ENCODE results near the gene CYP1A2.

CYP1A2 gene

DNA sequence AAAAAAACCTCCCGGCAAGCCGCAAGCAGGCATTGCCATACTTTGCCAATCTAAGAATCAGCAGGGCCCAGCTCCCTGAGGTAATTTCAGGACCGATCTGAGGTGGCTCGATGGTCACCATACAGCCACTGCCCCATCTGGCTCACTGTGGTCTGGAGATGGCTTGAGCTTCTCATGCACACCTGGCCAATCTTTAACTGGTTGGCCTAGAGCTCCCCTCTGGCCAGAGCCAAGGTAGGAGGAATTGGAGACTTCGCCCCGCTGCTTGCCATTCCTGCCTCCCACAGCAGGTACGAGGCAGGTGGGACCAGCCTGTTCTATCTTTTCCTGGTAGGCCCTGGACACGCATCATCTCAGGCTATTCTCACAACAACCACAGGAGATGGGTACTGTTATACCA, 10.1 kb downstream of the CYP1A2 start:
- ATAC-seq (no peak), DNase-seq (no peak)
- Mint-ChIP-seq H3K27me3 (peaks cover 2% of the 10 kb centered on the region), H3K4me3 (no peak overlapping the region), H3K4me1 (peaks cover 5% of the 10 kb centered on the region), H3K36me3 (ENCODE audit: low read depth) (no peaks in the 10 kb centered on the region), H3K27ac (no peak overlapping the region), H3K9me3 (no peaks in the 10 kb centered on the region)

- Mint-ChIP-seq H3K4me1 (peaks cover 5% of the 10 kb centered on the region), H3K36me3 (ENCODE audit: low read depth) (no peaks in the 10 kb centered on the region), H3K4me3 (no peak overlapping the region), H3K27me3 (peaks cover 2% of the 10 kb centered on the region), H3K27ac (no peak overlapping the region), H3K9me3 (no peaks in the 10 kb centered on the region)
- DNase-seq, result no peak
- no peak for ATAC-seq
These were observed 14.1 kb downstream of the CYP1A2 start for GRCh38 chr15:74762791-74763150.

DNA sequence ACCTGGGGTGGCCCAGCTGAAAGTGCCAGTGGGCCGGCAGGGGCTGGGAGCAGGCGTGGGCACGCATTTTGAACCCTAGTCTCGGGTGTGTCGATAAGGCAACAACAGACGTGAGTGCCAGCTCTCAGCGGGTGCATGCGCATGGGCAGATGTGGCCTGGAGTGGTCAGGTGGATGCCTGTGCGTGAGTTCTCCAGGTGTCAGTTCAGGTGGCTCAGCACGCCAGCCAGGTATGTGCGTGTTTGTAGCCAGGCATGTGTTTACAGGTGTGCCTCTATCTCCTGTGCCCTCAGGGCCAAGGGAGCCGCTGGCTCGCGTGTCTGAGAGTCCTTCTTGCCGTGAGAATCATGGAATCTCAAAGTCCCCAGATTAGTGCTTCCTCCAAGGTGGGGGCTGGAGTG, 14.8 kb downstream of the CYP1A2 start:
- Mint-ChIP-seq H3K4me3 (no peak overlapping the region), H3K36me3 (ENCODE audit: low read depth) (no peaks in the 10 kb centered on the region), H3K4me1 (peaks cover 5% of the 10 kb centered on the region), H3K27ac (no peak overlapping the region), H3K27me3 (peaks cover 2% of the 10 kb centered on the region), H3K9me3 (no peaks in the 10 kb centered on the region)
- DNase-seq (no peak), ATAC-seq (no peak)

DNA sequence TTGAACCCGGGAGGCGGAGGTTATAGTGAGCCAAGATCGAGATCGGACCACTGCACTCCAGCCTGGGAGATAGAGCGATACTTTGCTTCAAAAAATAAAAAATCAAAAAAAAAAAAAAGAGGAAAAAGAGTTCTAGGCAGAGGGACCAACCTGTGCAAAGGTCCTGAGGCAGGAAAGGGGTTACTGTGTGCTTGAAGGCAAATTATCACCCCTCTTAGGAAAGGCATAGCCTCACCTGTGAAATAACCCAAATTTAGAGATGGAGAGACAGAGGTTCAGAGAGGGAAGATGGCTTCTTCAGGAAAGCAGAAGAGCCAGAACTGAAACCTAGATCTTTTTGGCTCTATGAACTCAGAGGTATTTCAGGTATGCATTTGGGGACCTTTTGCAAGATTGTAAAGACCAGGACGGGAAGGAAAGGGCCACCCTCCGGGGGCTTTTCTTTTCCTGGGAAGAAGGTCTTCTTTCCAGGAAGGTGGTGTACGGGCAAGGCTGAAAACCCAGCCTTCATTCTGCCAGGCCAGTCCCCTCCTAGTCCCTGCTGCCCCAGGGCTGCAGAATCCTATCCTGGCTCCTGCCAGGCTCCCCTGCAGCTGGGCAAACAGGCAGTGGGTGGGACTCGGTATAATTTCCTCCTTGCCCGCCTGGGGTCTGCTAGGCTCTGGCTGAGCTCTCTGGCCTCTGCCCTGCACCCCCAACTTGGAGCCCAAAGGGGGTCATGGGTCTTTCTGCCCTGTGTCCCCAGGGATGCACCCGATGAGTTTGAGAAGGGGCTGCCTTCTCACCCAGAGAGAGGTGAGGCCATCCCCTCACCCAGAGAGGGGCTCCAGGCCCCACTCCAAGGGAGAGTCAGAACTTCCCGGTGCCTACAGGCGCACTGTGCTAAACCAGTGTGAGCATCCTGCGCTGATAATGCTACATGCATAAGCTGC, 18.8 kb downstream of the CYP1A2 start:
- no peak overlapping the region for H3K27ac Mint-ChIP-seq
- ATAC-seq, result no peak

DNA sequence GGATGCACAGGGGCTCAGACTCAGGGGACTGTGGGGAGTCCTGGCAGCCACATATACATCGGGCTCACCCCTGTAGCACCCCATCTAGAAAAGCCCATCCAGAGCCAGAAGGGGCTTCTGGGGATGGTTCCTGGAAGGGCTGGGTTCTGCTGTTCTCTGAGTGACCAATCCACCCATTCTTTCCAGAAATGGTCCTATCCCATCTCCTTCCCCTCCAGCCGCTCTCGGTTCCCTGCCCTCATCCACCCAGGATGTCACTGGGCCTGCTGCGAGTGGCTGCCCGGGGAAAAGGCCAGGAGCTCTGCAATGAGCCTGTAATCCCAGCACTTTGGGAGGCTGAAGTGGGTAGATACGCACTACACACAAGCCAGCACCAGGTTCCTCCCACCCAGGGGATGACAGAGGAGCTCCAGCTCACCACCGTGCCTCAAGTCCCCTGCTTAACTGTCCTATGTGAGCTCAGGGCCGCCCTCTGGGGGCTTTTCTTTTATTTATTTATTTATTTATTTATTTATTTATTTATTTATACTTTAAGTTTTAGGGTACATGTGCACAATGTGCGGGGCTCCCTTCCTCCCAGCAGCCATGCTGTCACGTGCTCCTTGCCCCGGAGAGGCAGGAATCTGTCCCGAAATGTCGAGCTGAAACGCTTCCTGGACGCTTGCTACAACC, 19.6 kb downstream of the CYP1A2 start:
- Mint-ChIP-seq H3K4me3 (no peak overlapping the region), H3K27me3 (peaks cover 6% of the 10 kb centered on the region), H3K27ac (peak overlapping the region; percentile 40), H3K4me1 (peaks cover 22% of the 10 kb centered on the region), H3K36me3 (ENCODE audit: low read depth) (no peaks in the 10 kb centered on the region), H3K9me3 (no peaks in the 10 kb centered on the region)
- ATAC-seq, result no peak
- DNase-seq, result no peak

More for the DNA sequence above, 18.8 kb downstream of the CYP1A2 start:
- H3K9me3 Mint-ChIP-seq, result no peaks in the 10 kb centered on the region
- H3K36me3 Mint-ChIP-seq (ENCODE audit: low read depth), result no peaks in the 10 kb centered on the region
- H3K4me1 Mint-ChIP-seq, result peaks cover 19% of the 10 kb centered on the region
- H3K4me3 Mint-ChIP-seq, result no peak overlapping the region
- peaks cover 6% of the 10 kb centered on the region for H3K27me3 Mint-ChIP-seq
- no peak for DNase-seq

DNA sequence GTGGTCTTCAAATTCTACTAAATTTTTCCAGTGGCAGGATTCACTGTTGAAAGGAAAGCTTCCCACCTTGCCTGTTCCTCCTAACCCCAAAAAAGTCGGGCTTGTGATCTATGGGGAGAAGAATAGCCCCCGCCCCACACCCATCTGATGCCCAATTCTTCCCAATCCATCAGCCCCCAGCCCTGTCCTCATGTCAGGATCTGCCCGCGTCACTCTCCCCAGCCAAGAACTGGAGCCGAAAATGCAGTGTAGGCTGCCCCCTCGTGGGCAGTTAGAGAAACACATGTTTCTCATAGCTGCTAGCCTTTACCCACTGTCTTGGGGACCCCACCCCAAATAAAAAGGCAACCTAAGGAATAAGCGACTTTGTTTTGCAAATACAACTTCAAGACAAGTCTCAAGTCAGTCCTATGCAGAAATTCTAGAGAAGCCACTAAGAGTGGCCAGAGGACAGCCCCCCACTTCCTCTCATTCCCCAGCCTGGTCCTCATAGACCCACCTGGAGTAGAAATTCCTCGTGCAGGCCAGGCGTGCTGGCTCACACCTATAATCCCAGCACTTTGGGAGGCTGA, 20.2 kb downstream of the CYP1A2 start:
- Mint-ChIP-seq H3K9me3 (no peaks in the 10 kb centered on the region), H3K4me3 (peak overlapping the region; percentile 41)

GRCh38 chr15:74769463-74770025, 20.9 kb downstream of the CYP1A2 start:
- ATAC-seq (no peak), DNase-seq (no peak)
- no peaks in the 10 kb centered on the region for H3K36me3 Mint-ChIP-seq (ENCODE audit: low read depth)
- H3K27me3 Mint-ChIP-seq, result peaks cover 6% of the 10 kb centered on the region
- H3K4me1 Mint-ChIP-seq, result peaks cover 33% of the 10 kb centered on the region
- no peak overlapping the region for H3K27ac Mint-ChIP-seq
- H3K4me3 Mint-ChIP-seq, result no peak overlapping the region
- H3K9me3 Mint-ChIP-seq, result no peaks in the 10 kb centered on the region

More for the DNA sequence above, 20.2 kb downstream of the CYP1A2 start:
- Mint-ChIP-seq H3K36me3 (ENCODE audit: low read depth) (no peaks in the 10 kb centered on the region), H3K27ac (peak overlapping the region; percentile 40), H3K27me3 (peaks cover 6% of the 10 kb centered on the region), H3K4me1 (peaks cover 28% of the 10 kb centered on the region)
- peak; percentile 69 for DNase-seq
- peak; percentile 42 for ATAC-seq

DNA sequence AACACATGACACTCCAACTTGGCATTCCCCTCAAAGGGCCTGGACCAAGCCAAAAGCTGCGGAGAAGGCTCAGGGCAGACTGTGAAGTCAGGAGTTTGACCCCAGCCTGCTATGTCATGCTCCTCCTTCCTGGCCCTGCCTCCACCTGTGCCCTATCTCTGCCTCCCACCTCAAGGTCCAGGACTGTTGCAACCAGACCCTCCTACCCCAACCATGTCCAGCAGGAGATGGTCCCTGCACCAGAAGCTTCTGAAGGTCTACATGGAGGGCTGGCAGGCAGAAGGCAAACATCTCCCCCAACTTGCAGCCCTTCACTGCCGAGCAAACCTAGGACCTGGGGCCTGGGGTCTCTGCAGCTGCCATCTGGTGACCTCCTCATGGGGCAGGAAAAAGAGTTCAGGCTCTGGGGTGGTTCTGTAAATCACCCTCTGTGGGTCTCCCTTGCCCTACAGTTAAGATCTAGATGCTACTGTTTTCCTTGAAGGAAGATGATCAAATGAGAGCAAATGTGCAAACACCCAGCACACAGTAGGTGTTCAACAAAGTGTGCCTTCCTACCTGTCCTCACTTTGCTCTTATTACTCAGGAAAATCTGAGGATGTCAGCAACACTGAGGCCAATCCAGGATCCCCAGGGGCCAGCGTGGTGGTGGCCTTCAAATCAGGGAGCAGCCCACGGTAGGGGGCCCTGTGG, 21.7 kb downstream of the CYP1A2 start:
- no peaks in the 10 kb centered on the region for H3K36me3 Mint-ChIP-seq (ENCODE audit: low read depth)
- no peak overlapping the region for H3K4me3 Mint-ChIP-seq
- no peaks in the 10 kb centered on the region for H3K9me3 Mint-ChIP-seq
- DNase-seq (no peak), ATAC-seq (no peak)
- H3K27ac Mint-ChIP-seq, result no peak overlapping the region
- peaks cover 6% of the 10 kb centered on the region for H3K27me3 Mint-ChIP-seq
- H3K4me1 Mint-ChIP-seq, result peaks cover 38% of the 10 kb centered on the region

DNA sequence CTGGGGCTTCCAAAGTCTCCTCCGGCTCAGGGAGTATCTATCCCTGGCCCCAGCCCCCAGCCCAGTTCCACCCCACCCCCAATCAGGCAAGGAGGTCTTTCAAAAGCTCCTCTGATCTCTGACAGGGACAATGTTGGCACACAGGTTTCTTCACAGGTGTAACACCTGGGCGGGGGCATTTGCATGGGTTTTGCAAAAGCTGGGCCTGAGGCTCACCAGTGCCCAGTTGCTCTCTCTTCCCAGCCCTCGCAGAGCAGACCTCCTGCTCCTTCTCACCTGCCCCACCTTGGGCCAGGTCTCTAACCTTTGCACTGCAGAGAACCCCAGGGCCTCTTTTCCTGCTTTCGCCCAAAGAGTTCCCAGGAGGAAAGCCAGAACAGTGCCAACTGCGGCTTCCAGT, 24.7 kb downstream of the CYP1A2 start:
- Mint-ChIP-seq H3K9me3 (no peaks in the 10 kb centered on the region), H3K4me1 (peaks cover 65% of the 10 kb centered on the region), H3K27me3 (peaks cover 6% of the 10 kb centered on the region), H3K4me3 (no peak overlapping the region), H3K27ac (no peak overlapping the region), H3K36me3 (ENCODE audit: low read depth) (no peaks in the 10 kb centered on the region)
- DNase-seq (no peak), ATAC-seq (no peak)

DNA sequence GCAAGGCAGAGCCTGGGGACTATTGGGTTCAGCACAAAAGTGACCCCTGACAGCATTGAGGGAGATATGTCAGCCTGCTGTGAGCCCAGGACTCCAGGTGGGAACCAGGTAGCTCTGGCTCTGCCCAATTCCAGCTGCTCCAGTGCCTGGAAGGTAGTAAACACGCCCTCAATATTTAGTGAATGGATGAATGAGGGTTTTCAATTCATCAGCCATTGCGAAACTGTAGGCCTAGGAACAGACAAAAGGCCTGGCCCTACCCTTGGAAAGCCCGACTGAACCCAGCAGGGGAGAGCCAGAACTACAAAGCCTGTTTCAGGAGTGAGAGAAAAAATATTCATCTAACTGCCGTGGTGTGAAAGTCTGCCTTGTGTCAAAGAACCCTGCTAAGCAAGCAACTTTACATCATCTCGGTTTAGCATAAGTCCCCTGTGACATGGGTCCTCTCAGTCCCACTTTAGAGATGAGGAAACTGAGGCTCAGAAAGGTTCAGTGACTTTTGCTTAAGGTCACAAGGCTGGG, 25.1 kb downstream of the CYP1A2 start:
- H3K4me1 Mint-ChIP-seq, result peaks cover 67% of the 10 kb centered on the region
- ATAC-seq (no peak), DNase-seq (no peak)
- no peaks in the 10 kb centered on the region for H3K36me3 Mint-ChIP-seq (ENCODE audit: low read depth)
- no peak overlapping the region for H3K4me3 Mint-ChIP-seq
- H3K27me3 Mint-ChIP-seq, result peaks cover 3% of the 10 kb centered on the region
- H3K9me3 Mint-ChIP-seq, result no peaks in the 10 kb centered on the region
- H3K27ac Mint-ChIP-seq, result peak overlapping the region; percentile 19

DNA sequence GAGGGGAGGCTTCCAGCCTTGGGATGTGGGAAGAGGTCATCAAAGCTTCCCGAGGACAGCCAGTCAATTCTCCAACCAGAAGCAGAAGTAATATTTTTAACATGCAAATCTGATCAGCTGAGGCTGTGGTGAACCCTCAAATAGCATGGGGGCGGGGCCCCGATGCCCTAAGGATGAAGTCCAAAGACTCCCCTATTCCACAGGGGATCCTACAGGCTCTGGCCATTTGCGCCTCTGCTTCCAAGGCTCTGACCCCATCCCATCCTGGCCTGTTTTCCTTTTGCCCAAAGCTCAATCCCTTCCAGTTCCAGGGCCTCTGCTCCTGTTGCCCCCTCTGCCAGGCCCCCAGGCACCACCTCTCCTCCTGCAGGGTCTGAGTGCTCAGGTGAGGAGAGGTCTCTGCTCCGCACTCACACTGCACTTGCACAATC, 26.5 kb downstream of the CYP1A2 start:
- H3K4me1 Mint-ChIP-seq, result peaks cover 79% of the 10 kb centered on the region
- ATAC-seq (no peak), DNase-seq (no peak)
- no peak overlapping the region for H3K27ac Mint-ChIP-seq
- H3K4me3 Mint-ChIP-seq, result no peak overlapping the region
- no peaks in the 10 kb centered on the region for H3K9me3 Mint-ChIP-seq
- H3K36me3 Mint-ChIP-seq (ENCODE audit: low read depth), result no peaks in the 10 kb centered on the region
- peaks cover 2% of the 10 kb centered on the region for H3K27me3 Mint-ChIP-seq

GRCh38 chr15:74775894-74776293, 27.2 kb downstream of the CYP1A2 start:
- ATAC-seq (no peak), DNase-seq (no peak)
- Mint-ChIP-seq H3K4me1 (peaks cover 86% of the 10 kb centered on the region), H3K9me3 (no peaks in the 10 kb centered on the region), H3K27me3 (peaks cover 2% of the 10 kb centered on the region), H3K36me3 (ENCODE audit: low read depth) (no peaks in the 10 kb centered on the region), H3K4me3 (no peak overlapping the region), H3K27ac (peak overlapping the region; percentile 76)

- Mint-ChIP-seq H3K4me1 (peaks cover 86% of the 10 kb centered on the region), H3K27ac (peak overlapping the region; percentile 99), H3K36me3 (ENCODE audit: low read depth) (peaks cover 2% of the 10 kb centered on the region), H3K4me3 (peak overlapping the region; percentile 75), H3K9me3 (no peaks in the 10 kb centered on the region), H3K27me3 (no peaks in the 10 kb centered on the region)
- ATAC-seq (peak; percentile 37), DNase-seq (peak; percentile 64)
These were observed 28.4 kb downstream of the CYP1A2 start for GRCh38 chr15:74776821-74777768.
